DND-41 (cell line): ENCODE data around the gene ASPRV1.

ENCODE experiments used
- CTCF ChIP-seq: IDR thresholded peaks from 2 replicates; pipeline ENCODE4 v1.5.1; 2012; ENCODE audit warnings: borderline replicate concordance, low read length, moderate library complexity, mild to moderate bottlenecking; ENCODE audit not compliant: poor library complexity, severe bottlenecking; ENCODE audit errors: extremely low read depth
- EZH2 ChIP-seq: IDR thresholded peaks from 3 replicates; pipeline ENCODE4 v1.6.1; 2012; ENCODE audit warnings: borderline replicate concordance, low read depth, mild to moderate bottlenecking, moderate library complexity, low read length, inconsistent platforms; ENCODE audit not compliant: severe bottlenecking

- TF ChIP-seq EZH2: no peak
- TF ChIP-seq CTCF: no peak
These were observed 5.1 kb upstream of the ASPRV1 start for GRCh38 chr2:69966496-69966895.
